ENCODE measurements around the gene PCDHGA10.
A peak's percentile ranks its signal among the peaks of the same experiment; 100 is the strongest.

The PCDHGA10 gene

DNA sequence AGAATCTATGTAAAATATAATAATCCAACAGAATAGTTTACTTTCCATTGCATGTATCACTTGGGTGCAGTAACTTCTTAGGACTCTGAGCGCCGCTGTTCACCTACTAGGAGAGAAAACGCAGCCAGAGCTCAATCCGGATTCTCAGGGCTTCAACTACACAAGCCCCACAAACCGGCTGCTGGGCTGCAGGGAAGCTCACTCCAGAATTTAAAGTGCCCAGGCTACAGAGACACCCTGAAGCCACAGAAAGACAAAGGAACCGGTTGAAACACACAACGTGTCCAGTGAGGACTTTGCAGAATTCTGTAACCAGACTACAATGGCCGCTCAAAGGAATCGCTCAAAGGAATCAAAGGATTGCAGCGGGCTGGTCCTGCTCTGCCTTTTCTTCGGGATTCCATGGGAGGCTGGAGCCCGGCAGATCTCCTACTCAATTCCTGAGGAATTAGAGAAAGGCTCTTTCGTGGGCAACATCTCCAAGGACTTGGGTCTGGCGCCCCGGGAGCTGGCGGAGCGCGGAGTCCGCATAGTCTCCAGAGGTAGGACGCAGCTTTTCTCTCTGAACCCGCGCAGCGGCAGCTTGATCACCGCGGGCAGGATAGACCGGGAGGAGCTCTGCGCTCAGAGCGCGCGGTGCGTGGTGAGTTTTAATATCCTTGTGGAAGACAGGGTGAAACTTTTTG lies at the start of gene PCDHGA10:
Gene PCDHGA10, plus strand, starts transcription at position 134 of the 686 bp plus-strand sequence. Its CDS starts 189 bp downstream, at position 323.
- H3K4me3 ChIP-seq (ENCODE audit: control insufficient read depth, low read depth, low read length) = peak within 1 kb of the TSS; percentile 58
- peak; percentile 76 for TF ChIP-seq CTCF (conservative IDR thresholded peaks at IDR 0.05; ENCODE audit: control insufficient read depth, insufficient read depth, low read depth, low read length)
- DNase-seq (ENCODE audit: low read depth) = peak; percentile 80

DNA sequence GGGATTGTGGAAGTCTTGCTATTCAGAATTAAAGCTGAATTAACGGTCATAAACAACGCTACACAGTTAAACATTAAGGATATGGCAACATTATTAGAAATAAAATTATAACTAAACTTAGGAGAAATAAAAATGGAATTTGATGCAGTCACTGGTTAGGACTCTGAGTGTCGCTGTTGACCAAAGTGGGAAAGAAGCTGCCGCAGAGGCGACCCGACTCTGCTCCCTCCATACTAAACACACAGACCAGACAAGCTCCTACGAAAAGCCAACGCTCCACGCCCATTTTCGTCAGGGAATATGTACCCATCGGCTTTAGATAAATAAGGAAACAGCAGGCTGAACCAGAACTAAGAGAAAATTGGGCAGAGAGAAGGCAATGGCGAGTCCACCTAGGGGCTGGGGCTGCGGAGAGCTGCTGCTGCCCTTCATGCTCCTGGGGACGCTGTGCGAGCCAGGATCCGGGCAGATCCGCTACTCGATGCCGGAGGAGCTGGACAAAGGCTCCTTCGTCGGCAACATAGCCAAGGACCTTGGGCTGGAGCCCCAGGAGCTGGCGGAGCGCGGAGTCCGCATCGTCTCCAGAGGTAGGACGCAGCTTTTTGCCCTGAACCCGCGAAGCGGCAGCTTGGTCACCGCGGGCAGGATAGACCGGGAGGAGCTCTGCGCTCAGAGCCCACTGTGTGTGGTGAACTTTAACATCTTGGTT lies 48.7 kb upstream of the PCDHGA10 start, which contains the start of gene PCDHGA5:
Gene PCDHGA5, plus strand, starts transcription at position 211 of the 709 bp plus-strand sequence. Its CDS starts 169 bp downstream, at position 380.
- peak; percentile 15 for TF ChIP-seq CTCF (conservative IDR thresholded peaks at IDR 0.05; ENCODE audit: control insufficient read depth, insufficient read depth, low read depth, low read length)
- DNase-seq (ENCODE audit: low read depth) = peak; percentile 28

GRCh38 chr5:141366016-141366896 lies 46.5 kb upstream of the PCDHGA10 start:
- DNase-seq (ENCODE audit: low read depth) = no peak
- H3K4me3 ChIP-seq (ENCODE audit: control insufficient read depth, low read depth, low read length) = no peak overlapping the region
- no peak for TF ChIP-seq CTCF (conservative IDR thresholded peaks at IDR 0.05; ENCODE audit: control insufficient read depth, insufficient read depth, low read depth, low read length)

More for the DNA sequence above, 48.7 kb upstream of the PCDHGA10 start, which contains the start of gene PCDHGA5:
- H3K4me3 ChIP-seq (ENCODE audit: control insufficient read depth, low read depth, low read length) = peak within 1 kb of the TSS; percentile 4

- peak; percentile 56 for DNase-seq (ENCODE audit: low read depth)
- TF ChIP-seq CTCF (conservative IDR thresholded peaks at IDR 0.05; ENCODE audit: control insufficient read depth, insufficient read depth, low read depth, low read length) = peak; percentile 44
Measured at GRCh38 chr5:141369994-141370848, 42.6 kb upstream of the PCDHGA10 start, which contains the start of gene PCDHGB3. Gene PCDHGB3, plus strand, starts transcription at chr5:141370242. Its CDS starts 153 bp downstream, at chr5:141370395.

DNA sequence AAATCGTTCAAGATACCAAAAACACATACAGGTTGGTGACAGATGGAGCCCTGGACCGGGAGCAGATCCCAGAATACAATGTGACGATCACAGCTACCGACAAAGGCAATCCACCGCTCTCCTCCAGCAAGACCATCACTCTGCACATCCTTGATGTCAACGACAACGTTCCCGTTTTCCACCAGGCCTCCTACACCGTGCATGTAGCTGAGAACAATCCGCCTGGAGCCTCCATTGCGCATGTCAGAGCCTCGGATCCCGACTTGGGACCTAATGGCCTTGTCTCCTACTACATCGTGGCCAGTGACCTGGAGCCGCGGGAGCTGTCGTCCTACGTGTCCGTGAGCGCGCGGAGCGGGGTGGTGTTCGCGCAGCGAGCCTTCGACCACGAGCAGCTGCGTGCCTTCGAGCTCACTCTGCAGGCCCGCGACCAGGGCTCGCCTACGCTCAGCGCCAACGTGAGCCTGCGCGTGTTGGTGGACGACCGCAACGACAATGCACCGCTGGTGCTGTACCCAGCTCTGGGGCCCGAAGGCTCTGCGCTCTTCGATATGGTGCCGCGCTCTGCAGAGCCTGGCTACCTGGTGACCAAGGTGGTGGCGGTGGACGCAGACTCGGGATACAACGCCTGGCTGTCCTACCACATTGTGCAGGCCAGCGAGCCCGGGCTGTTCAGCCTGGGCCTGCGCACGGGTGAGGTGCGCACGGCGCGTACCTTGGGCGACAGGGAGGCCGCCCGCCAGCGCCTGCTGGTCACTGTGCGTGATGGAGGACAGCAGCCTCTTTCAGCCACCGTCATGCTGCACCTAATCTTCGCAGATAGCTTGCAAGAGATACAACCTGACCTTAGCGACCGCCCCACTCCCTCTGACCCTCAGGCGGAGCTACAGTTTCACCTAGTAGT lies 41.0 kb upstream of the PCDHGA10 start:
- TF ChIP-seq CTCF (conservative IDR thresholded peaks at IDR 0.05; ENCODE audit: control insufficient read depth, insufficient read depth, low read depth, low read length) = no peak
- no peak for DNase-seq (ENCODE audit: low read depth)
- H3K4me3 ChIP-seq (ENCODE audit: control insufficient read depth, low read depth, low read length) = no peak overlapping the region

More at GRCh38 chr5:141369994-141370848, 42.6 kb upstream of the PCDHGA10 start, which contains the start of gene PCDHGB3:
- H3K4me3 ChIP-seq (ENCODE audit: control insufficient read depth, low read depth, low read length) = peak within 1 kb of the TSS; percentile 22

All from fibroblast of mammary gland (primary cell).